GM23338 (cell line): ENCODE data around the gene CPNE2. TPM values are rescaled to one million over a fixed set of nuclear protein-coding genes. Genes with fewer than 3 reads are reported as not detected.

Experiments
- ATAC-seq: fragments of 200-7000 bp; cut with Tn5 transposase; 3 replicates; pipeline ENCODE4 v1.9.1; 2020
- DNase-seq: peaks from one replicate; pipeline ENCODE4 v3.0.0-alpha.2; 2015; ENCODE audit warnings: low spot score
- H2AFZ ChIP-seq: fragments of 200-600 bp; sonication (generic); 2 replicates; pipeline ENCODE4 v1.8.0; 2016; ENCODE audit warnings: antibody characterized with exemption, mild to moderate bottlenecking, moderate library complexity
- H3F3A ChIP-seq: fragments of 200-600 bp; sonication (generic); replicated peaks from 2 replicates; pipeline ENCODE4 v1.8.0; 2017; ENCODE audit warnings: antibody characterized with exemption, mixed run types, low read depth
- H3K27ac ChIP-seq: fragments of 200-600 bp; sonication (generic); 2 replicates; pipeline ENCODE4 v1.6.1; 2016; ENCODE audit warnings: low read depth
- H3K27me3 ChIP-seq: fragments of 200-600 bp; sonication (generic); 2 replicates; pipeline ENCODE4 v1.8.0; 2016; ENCODE audit warnings: mild to moderate bottlenecking, mixed run types, moderate library complexity; ENCODE audit not compliant: insufficient read depth
- H3K36me3 ChIP-seq: fragments of 200-600 bp; sonication (generic); 2 replicates; pipeline ENCODE4 v1.8.0; 2016; ENCODE audit warnings: mild to moderate bottlenecking; ENCODE audit not compliant: insufficient read depth
- H3K4me1 ChIP-seq: fragments of 200-600 bp; sonication (generic); 2 replicates; pipeline ENCODE4 v1.8.0; 2016; ENCODE audit warnings: mild to moderate bottlenecking, moderate library complexity; ENCODE audit not compliant: insufficient read depth
- H3K4me2 ChIP-seq: fragments of 200-600 bp; sonication (generic); 2 replicates; pipeline ENCODE4 v1.7.1; 2017; ENCODE audit warnings: mixed run types
- H3K4me3 ChIP-seq: fragments of 200-600 bp; sonication (generic); 2 replicates; pipeline ENCODE4 v1.6.1; 2016; ENCODE audit warnings: mixed run types
- H3K79me2 ChIP-seq: fragments of 200-600 bp; sonication (generic); replicated peaks from 2 replicates; pipeline ENCODE4 v1.8.0; 2017; ENCODE audit warnings: mild to moderate bottlenecking; ENCODE audit not compliant: insufficient read depth
- H3K9me2 ChIP-seq: fragments of 200-600 bp; sonication (generic); 2 replicates; pipeline ENCODE4 v1.8.0; 2017; ENCODE audit not compliant: insufficient read depth
- H4K20me1 ChIP-seq: fragments of 200-600 bp; sonication (generic); replicated peaks from 2 replicates; pipeline ENCODE4 v1.8.0; 2017; ENCODE audit warnings: mild to moderate bottlenecking; ENCODE audit not compliant: insufficient read depth
- H3K27ac Mint-ChIP-seq: 2 replicates; pipeline ENCODE4 v1.8.0; 2020; ENCODE audit warnings: inconsistent platforms, mild to moderate bottlenecking, moderate library complexity, mixed read lengths
- H3K27me3 Mint-ChIP-seq: 3 replicates; pipeline ENCODE4 v1.8.0; 2022; ENCODE audit warnings: low read depth, mild to moderate bottlenecking, moderate library complexity, mixed read lengths, inconsistent platforms; ENCODE audit not compliant: insufficient read depth, poor library complexity
- H3K36me3 Mint-ChIP-seq: 3 replicates; pipeline ENCODE4 v1.8.0; 2021; ENCODE audit warnings: low read depth, mild to moderate bottlenecking, inconsistent platforms, moderate library complexity, mixed read lengths
- H3K4me1 Mint-ChIP-seq: 3 replicates; pipeline ENCODE4 v1.8.0; 2020; ENCODE audit warnings: mild to moderate bottlenecking, inconsistent platforms, mixed read lengths
- H3K4me3 Mint-ChIP-seq: 3 replicates; pipeline ENCODE4 v1.8.0; 2021; ENCODE audit warnings: moderate library complexity, mild to moderate bottlenecking, inconsistent platforms, mixed read lengths
- H3K9me3 Mint-ChIP-seq: 3 replicates; pipeline ENCODE4 v1.8.0; 2020; ENCODE audit warnings: moderate library complexity, mild to moderate bottlenecking, inconsistent platforms, mixed read lengths
- CREB1 ChIP-seq: fragments of 250-450 bp; sonication (Bioruptor Pico); IDR thresholded peaks from 2 replicates; pipeline ENCODE4 v1.5.0; 2020; ENCODE audit warnings: low read depth, mild to moderate bottlenecking, moderate library complexity
- CTCF ChIP-seq, 2 experiments: fragments of 200-600 bp in 1 of 2; sonication (generic) in 1 of 2; conservative IDR thresholded peaks; 2 replicates each; pipeline versions ENCODE4 v1.5.1 to v1.6.1; 2016 to 2017; ENCODE audit warnings: antibody characterized with exemption in 2 of 2, low read depth in 2 of 2, mild to moderate bottlenecking in 2 of 2, moderate library complexity in 1 of 2
- ETS1 ChIP-seq: IDR thresholded peaks from 2 replicates; pipeline ENCODE4 v1.6.1; 2016; ENCODE audit warnings: antibody characterized with exemption
- EZH2 ChIP-seq: fragments of 200-600 bp; sonication (generic); IDR thresholded peaks from one replicate; pipeline ENCODE4 v1.8.0; 2017; ENCODE audit warnings: antibody characterized with exemption, mild to moderate bottlenecking, low read depth; ENCODE audit not compliant: unreplicated experiment
- EZH2phosphoT487 ChIP-seq: fragments of 200-600 bp; sonication (generic); IDR thresholded peaks from one replicate; pipeline ENCODE4 v1.8.1; 2018; ENCODE audit warnings: antibody characterized with exemption; ENCODE audit not compliant: unreplicated experiment
- JUNB ChIP-seq: IDR thresholded peaks from one replicate; pipeline ENCODE4 v1.6.1; 2016; ENCODE audit warnings: antibody characterized with exemption; ENCODE audit not compliant: unreplicated experiment
- NANOG ChIP-seq: IDR thresholded peaks from 2 replicates; pipeline ENCODE4 v1.6.1; 2016; ENCODE audit warnings: antibody characterized with exemption, borderline replicate concordance
- POLR2AphosphoS5 ChIP-seq: IDR thresholded peaks from 2 replicates; pipeline ENCODE4 v1.6.1; 2016; ENCODE audit warnings: antibody characterized with exemption, low read depth
- REST ChIP-seq: IDR thresholded peaks from one replicate; pipeline ENCODE4 v1.6.1; 2018; ENCODE audit warnings: antibody characterized with exemption; ENCODE audit not compliant: unreplicated experiment
- STAT1 ChIP-seq: IDR thresholded peaks from one replicate; pipeline ENCODE4 v1.6.1; 2016; ENCODE audit warnings: antibody characterized with exemption; ENCODE audit not compliant: unreplicated experiment
- ZNF114 ChIP-seq: fragments of 250-450 bp; sonication (Bioruptor Pico); IDR thresholded peaks from 2 replicates; pipeline ENCODE4 v1.5.0; 2020; ENCODE audit warnings: mild to moderate bottlenecking, moderate library complexity
- ZNF331 ChIP-seq: fragments of 250-450 bp; sonication (Bioruptor Pico); IDR thresholded peaks from 2 replicates; pipeline ENCODE4 v1.5.0; 2020; ENCODE audit warnings: low read depth, mild to moderate bottlenecking, moderate library complexity
- ZNF462 ChIP-seq: fragments of 250-450 bp; sonication (Bioruptor Pico); IDR thresholded peaks from 2 replicates; pipeline ENCODE4 v1.5.0; 2020; ENCODE audit warnings: mild to moderate bottlenecking, moderate library complexity
- polyA plus RNA-seq: library from polyadenylated mRNA; unstranded; fragments of >200 nt; fragmentation: Nextera tagmentation; extraction: Ambion mirVana; gene quantifications from 2 replicates; pipeline ENCODE4 v1.2.1, GENCODE V29; 2016
- total RNA-seq: library from RNA; depleted of rRNA; stranded (reverse); fragments of >200 nt; shearing (Covaris generic); gene quantifications from 2 replicates; pipeline ENCODE4 v1.2.3, GENCODE V29; 2014

Gene CPNE2
- total and polyA plus RNA-seq, 2 experiments from 2014 or later: 7.1 to 11.3 TPM

GRCh38 chr16:57178196-57178595, 85.8 kb downstream of the CPNE2 start:
- H3K27me3 Mint-ChIP-seq: peaks cover 7% of the 10 kb centered on the region
- no peak overlapping the region for H3K27ac Mint-ChIP-seq
- ATAC-seq: no peak
- H3K4me3 Mint-ChIP-seq: no peak overlapping the region
- H3K36me3 Mint-ChIP-seq: peaks cover 8% of the 10 kb centered on the region
- H3K79me2 ChIP-seq: peaks cover 57% of the 10 kb centered on the region
- H3F3A ChIP-seq: no peaks in the 10 kb centered on the region
- peaks cover 24% of the 10 kb centered on the region for H3K4me1 ChIP-seq
- H4K20me1 ChIP-seq: no peaks in the 10 kb centered on the region; the same call in 1 of the 2 replicates
- H3K27me3 ChIP-seq: no peaks in the 10 kb centered on the region
- no peaks in the 10 kb centered on the region for H3K9me2 ChIP-seq
- H2AFZ ChIP-seq: no peak overlapping the region
- no peak overlapping the region for H3K27ac ChIP-seq
- H3K4me3 ChIP-seq: no peak overlapping the region
- no peak overlapping the region for H3K4me2 ChIP-seq
- no peak for DNase-seq
- H3K36me3 ChIP-seq: peaks cover 9% of the 10 kb centered on the region
- no peaks in the 10 kb centered on the region for H3K9me3 Mint-ChIP-seq
- TF ChIP-seq JUNB: no peak
- TF ChIP-seq NANOG: no peak
- TF ChIP-seq ETS1: no peak
- TF ChIP-seq POLR2AphosphoS5: no peak
- TF ChIP-seq CREB1 (CRISPR knock-in tag): no peak
- TF ChIP-seq ZNF331 (CRISPR knock-in tag): no peak
- TF ChIP-seq CTCF (conservative IDR thresholded peaks at IDR 0.05; ENCODE audit: low read depth in 2 of 2): no peak
- no peak for TF ChIP-seq ZNF114 (CRISPR knock-in tag)
- TF ChIP-seq ZNF462: no peak
- no peak for TF ChIP-seq REST
- no peak for TF ChIP-seq STAT1
- no peak for TF ChIP-seq EZH2
- no peak for TF ChIP-seq EZH2phosphoT487
- peaks cover 24% of the 10 kb centered on the region; the same call in 2 of the 3 replicates for H3K4me1 Mint-ChIP-seq
